ENCODE results near the gene GNPTG. TPM values are rescaled to one million over a fixed set of nuclear protein-coding genes. Genes with fewer than 3 reads are reported as not detected.

The GNPTG gene
- total and polyA plus RNA-seq, 9 of the 15 experiments (the other 6 are each of a cell fraction or from before 2014, with no cell fraction given), result 0.69 to 33.3 (median 13.6) TPM

GRCh38 chr16:1357906-1358566 lies 6.3 kb downstream of the GNPTG start:
- 59% methylated on average over 15 of the region's 19 CpGs for WGBS (ENCODE audit: insufficient coverage, low coverage, missing lambda C conversion rate)
- Histone ChIP-seq H4K20me1 (replicated peaks; ENCODE audit: control insufficient read depth, insufficient read depth, low read length) (peaks cover 6% of the 10 kb centered on the region), H3K27me3 (ENCODE audit: control insufficient read depth in 2 of 2, insufficient read depth in 2 of 2, low read length in 2 of 2) (no peaks in the 10 kb centered on the region), H3K9ac (ENCODE audit: insufficient read depth in 1 of 2, low read depth in 2 of 2, low read length in 2 of 2) (peak overlapping the region in 1 of 2 experiments; percentile 68; a peak in 2 of 4 replicates), H3K27ac (ENCODE audit: extremely low read depth, low read depth, low read length) (peak overlapping the region; percentile 8; the same call in 1 of the 3 replicates), H3K4me1 (replicated peaks in 1 of 2; ENCODE audit: control insufficient read depth in 2 of 2, insufficient read depth in 2 of 2, low read length in 2 of 2) (peaks cover 2 to 66% of the 10 kb centered on the region in 2 experiments; a peak in 3 of 5 replicates), H2AFZ (ENCODE audit: low read depth, low read length) (no peak overlapping the region), H3K4me2 (ENCODE audit: insufficient read depth, low read length) (no peak overlapping the region), H3K4me3 (no peak overlapping the region), H3K79me2 (ENCODE audit: control insufficient read depth, insufficient read depth, low read length) (peaks cover 35% of the 10 kb centered on the region), H3K9me3 (replicated peaks; ENCODE audit: control insufficient read depth, insufficient read depth, low read depth, low read length) (no peaks in the 10 kb centered on the region), H3K36me3 (ENCODE audit: control insufficient read depth, insufficient read depth, low read length) (peaks cover 31% of the 10 kb centered on the region; the same call in 2 of the 3 replicates), H3K9me1 (ENCODE audit: control insufficient read depth, insufficient read depth, low read length) (no peaks in the 10 kb centered on the region)
- no peak for TF ChIP-seq ATF1 (CRISPR knock-in tag; IDR thresholded peaks at IDR 0.05)
- TF ChIP-seq ATF1 (tag; IDR thresholded peaks at IDR 0.05), result 0 out of 2 replicates have a peak, but pooled peaks have one; percentile 9
- TF ChIP-seq CREM (IDR thresholded peaks at IDR 0.05; ENCODE audit: low read depth), result peak; percentile 53; the same call in 1 of the 2 replicates
- TF ChIP-seq ZNF778 (CRISPR knock-in tag; IDR thresholded peaks at IDR 0.05), result no peak
- TF ChIP-seq JUND (IDR thresholded peaks at IDR 0.05; ENCODE audit: borderline replicate concordance, low read depth, low read length), result 0 out of 2 replicates have a peak, but pooled peaks have one; percentile 5
- TF ChIP-seq JUND (tag; IDR thresholded peaks at IDR 0.05; ENCODE audit: borderline replicate concordance, low read depth, low read length), result no peak
- peak; percentile 48 for TF ChIP-seq ATF3 (IDR thresholded peaks at IDR 0.05)
- TF ChIP-seq ATF3 (CRISPR knock-in tag; conservative IDR thresholded peaks at IDR 0.05), result no peak
- peak; percentile 54 for TF ChIP-seq FOSL1 (tag; conservative IDR thresholded peaks at IDR 0.05)
- POLR2A ChIA-PET, result interaction anchor here (0.6 kb wide), 2 partner anchors 20 to 264 kb away, joined by 4 read pairs; no protein-coding TSS in a partner anchor
- FAIRE-seq (peak; percentile 77), ATAC-seq (peak; percentile 38), DNase-seq (ENCODE audit: extremely low read depth in 1 of 4, low spot score in 3 of 4) (no peak)
- in situ Hi-C loops (cut with MboI), result no loop called here
- BruUV-seq (replicated peaks), result no TSS peak
- intact Hi-C loops (cut with micrococcal nuclease), result no loop called here
- CTCF ChIA-PET (ENCODE audit: low intra/inter-chr PET ratio), result no interaction called here
